Activated T-cell treated with anti-CD3 and anti-CD28 coated beads for 4 hours (primary cell): ENCODE measurements around the gene ADORA1.

Source experiments
- DNase-seq: peaks from one replicate; pipeline ENCODE4 v3.0.0-alpha.2; 2020

The ADORA1 gene

DNA sequence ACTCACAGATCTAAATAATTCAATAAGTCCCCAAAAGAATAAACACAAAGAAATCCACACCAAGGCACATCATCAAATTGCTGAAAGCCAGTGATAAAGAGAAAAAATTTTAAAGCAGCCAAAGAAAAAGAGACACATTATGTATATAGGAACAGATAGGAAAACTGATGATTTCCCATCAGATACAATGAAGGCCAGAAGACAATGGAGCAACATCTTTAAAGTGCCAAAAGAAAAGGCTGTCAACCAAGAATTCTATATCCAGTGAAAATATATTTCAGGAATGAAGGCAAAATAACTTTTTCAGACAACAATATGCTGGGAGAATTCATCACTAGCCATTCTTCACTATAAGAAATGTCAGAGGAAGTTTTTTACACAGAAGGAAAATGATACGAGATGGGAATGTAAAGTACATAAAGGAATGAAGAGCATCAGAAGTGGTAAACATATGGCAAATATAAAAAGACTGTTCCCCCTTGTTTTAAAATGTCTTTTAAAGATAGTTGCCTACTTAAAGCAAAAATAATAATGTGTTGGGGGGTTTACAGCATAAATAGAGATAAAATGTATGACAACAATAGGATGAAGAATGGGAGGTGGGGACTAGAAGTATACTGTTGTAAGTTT, 32.4 kb upstream of the ADORA1 start:
- no peak for DNase-seq

DNA sequence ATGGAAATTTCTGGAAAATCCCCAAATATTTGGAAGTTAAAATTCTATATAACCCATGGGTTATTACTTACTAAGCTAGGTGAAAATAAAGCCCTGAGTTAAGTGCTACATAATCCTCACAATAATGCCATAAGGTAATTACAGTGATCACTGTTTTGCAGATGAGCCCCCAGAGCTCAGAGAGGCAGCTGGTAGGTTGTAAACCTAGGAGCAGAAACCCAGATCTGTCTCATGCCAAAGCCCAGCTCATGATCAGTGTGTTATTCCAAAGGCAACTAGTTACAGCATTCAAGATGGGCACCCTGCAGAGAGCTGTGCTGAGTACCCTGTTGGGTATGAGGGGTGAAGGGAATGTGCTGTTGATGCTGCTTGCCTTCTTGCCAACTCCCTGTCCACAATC, 31.0 kb upstream of the ADORA1 start:
- DNase-seq = no peak

DNA sequence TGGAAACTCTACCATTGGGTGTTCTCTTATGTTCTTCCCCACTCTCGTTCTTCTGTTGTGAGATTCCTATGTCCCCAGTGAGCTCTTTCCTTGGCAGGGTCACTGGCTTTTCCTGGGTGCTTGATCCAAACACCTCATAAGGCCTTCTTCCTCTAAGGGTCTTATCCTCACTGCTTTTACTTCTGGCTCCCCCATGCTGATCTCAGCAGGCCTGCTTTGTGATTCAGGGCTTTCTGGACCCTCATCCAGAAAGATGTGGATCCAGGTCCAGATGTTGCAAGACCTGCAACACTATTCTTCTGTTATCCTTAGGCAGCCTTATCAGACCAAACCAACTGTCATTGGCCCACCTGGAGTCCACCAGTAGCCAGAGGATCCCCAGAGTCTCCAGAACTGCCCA, 30.5 kb upstream of the ADORA1 start:
- DNase-seq = no peak

DNA sequence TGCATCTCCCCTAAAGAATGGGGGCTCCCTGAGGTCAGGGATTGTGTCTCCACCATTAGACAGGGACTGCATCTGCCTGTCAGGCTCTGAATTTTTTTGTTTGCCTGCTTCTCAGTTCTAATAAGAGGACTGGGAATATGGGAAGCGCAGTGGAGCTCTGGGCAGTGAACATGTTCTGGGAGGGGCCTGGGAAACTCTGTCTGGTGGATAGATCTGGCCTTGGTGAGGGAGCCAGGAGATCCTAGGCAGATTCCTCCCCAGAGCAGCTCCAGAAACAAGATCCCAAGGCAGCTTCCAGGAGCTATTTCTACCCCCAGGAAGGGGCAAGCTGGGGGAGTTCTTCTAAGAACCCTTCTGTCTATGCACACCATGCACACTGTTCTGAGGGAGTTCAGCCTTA, 29.1 kb upstream of the ADORA1 start:
- DNase-seq = no peak

DNA sequence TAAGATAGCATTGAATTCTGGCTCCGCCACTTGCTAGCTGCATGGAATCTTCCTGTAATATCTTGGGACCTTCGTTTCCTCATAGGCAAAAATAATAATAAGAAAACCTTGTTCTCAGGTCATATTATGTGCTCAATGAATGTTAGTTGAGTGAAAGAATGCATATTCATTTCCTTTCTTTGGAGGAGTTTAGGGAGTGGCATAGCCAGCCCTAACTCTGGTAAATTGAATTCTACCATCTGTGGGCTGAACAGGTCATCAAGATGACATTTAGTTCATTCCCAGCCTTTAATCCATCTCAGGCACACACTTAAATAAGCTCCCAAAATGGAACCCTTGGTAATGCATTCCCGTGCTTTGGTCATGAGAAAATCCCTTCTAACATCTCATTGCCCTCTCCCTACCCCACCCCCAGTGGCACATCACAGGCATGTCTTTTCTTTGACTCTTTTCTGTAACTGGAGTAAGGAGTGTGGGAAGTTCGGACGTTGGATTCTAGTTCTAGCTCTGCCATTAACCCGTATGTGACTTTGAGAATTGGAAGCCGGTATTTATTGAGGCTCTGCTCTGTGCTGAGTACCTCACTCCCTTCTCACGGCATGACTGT, 28.5 kb upstream of the ADORA1 start:
- DNase-seq = no peak

DNA sequence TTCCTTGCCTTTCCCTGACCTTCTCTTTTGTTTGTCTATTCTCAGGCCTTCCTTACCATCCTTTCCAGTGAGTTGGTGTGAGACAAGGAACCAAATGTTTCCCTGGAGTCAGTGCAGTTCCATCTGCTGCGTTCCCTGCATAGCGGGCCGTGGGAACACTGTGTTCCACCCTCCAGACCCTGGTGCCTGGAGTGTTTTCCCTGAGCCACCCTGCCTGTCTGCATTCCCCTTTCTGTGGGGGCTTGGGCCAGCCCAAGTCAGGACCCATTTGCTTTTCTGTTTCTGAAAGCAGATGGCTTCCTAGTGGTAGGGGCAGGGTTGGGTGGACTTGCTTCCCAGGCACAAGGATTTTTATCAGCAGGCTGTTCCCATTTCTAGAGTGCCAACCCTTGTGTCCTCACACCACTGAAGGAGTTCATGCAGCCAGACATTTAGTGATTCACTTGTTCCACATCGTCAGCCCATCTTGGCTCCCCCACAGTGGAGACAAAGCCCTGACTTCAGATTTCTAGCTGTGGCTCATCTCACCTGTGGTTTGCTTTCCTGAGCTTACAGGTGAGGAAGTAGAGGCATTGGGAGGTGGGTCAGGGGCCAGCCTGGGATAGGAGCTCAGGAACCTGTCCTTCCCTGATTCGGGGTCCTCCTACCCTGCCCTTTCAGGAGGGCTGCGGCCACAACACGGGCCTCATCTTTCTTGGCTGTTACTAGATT, 27.6 kb upstream of the ADORA1 start:
- no peak for DNase-seq

DNA sequence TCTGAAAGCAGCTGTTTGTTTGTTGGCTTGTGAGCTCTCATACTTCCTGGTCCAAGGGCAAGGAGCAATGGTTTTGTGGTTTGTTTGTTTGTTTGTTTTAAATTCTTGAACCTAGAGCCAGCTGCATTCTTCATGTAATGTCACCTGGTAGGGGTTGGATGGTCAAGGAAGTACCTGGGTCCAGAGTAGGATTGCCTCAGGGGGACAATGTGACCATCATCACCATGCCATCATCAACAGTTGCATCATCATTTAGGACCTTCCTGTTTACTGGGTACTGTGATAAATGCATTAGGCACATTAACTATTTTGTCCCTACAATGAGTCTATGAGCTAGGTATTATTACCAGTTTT, 27.0 kb upstream of the ADORA1 start:
- DNase-seq = no peak

DNA sequence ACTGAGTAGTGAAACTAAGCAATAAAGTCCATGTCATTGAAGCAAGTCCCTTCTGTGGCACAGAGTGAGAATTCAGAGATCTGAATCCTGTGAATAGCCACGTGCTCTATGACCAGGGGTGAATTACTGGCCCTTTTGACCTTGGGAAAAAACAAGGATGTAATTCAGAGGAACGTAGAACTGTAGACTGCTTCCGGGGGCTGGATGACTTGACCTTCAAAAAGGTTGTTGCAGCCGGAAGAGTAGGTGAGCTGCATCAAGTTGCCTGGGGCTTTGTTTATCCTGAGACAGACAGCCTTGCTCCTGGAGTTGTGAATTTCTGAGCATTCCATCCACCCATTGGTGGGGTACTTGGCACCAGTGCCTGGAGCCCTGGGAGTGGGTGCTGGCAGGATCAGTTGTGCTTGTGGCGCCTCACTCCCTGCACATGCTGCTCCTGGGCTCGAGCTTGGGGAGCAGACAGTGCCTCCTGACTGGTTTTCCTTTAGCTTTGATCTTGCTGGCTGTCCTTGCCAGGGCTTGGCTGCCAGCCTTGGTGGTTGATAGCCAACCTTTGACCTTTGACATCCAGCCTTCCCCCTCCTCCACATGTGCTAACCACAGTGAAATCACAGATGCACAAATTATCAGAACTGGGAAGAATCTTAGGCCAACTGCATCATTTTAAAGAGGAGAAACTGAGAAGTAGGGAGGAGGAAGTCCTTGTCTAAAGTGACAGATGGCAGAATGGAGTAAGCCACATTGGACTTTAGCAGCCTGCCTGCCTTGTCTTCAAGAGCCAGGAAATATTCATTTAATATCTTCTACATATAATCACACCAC, 25.5 kb upstream of the ADORA1 start:
- DNase-seq = no peak

DNA sequence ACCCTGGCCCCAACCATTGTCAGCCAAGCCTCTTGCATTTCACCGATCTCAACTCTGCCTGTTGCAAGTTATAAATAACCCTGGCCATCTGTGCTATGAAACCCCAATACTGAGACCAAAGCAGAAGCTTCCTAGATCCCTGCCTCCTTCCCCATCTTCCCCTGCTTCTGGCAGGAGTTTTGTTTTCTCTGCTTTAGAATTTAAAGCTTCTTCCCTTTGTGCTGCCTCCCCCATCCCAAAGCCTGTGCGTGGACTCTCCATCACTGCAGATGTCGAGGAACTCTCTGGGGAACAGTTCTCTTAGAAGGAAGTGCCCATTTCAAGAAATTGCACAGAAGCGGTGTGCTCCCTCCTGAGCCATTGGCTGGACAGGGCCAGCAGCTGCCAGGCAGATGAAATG, 24.3 kb upstream of the ADORA1 start:
- no peak for DNase-seq

DNA sequence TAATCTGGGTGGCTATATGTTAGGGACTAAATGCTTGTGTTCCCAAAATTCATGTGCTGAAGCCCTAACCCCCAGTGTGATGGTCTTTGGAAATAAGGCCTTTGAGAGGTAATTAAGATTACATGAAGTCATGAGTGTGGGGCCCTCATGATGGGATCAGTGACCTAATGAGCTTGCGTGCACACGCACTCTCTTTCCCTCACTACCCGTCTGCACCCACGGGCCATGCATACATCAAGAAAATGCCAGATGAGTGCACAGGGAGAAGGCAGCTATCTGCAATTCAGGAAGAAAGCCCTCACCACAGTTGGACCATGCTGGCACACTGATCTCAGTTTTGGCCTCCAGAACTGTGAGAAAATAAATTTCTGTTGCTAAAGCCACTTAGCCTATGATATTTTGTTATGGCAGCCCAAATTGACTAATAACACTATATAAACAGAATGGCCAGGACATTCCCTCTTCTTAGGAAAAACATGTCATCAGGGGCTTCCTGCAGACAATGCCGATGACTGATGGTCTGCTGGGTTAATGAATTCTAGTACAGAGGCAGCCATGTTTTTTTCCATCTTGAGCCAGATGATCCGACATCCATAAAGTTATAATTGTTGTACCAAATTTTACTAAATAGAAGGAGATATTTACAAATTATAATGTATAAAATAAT, 23.6 kb upstream of the ADORA1 start:
- DNase-seq = no peak

DNA sequence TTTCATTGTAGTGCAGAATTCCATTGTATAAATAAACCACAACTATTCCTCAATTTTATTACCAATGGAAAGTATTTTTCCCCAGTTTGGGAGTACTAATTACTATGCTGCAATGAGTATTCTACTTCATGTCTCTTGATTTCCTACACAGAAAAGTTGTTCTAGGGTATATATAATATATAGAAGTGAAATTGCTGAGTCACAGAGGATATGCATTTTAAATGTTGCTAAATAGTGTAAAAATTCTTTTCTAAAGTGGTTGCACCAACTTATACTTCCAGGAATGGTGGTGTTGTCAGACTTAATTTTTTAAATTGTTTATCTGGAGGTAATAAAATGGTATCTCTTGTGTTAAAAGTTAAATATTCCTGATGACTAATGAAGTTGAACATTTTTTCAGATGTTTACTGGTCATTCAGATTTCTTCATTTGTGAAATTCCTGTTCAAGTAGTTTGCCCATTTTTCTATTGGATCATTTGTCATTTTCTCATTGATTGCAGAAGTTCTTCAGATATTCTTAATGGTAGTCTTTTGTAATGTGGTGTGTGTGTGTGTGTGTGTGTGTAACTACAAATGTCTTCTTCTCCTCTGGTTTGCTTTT, 22.6 kb upstream of the ADORA1 start:
- DNase-seq = no peak

DNA sequence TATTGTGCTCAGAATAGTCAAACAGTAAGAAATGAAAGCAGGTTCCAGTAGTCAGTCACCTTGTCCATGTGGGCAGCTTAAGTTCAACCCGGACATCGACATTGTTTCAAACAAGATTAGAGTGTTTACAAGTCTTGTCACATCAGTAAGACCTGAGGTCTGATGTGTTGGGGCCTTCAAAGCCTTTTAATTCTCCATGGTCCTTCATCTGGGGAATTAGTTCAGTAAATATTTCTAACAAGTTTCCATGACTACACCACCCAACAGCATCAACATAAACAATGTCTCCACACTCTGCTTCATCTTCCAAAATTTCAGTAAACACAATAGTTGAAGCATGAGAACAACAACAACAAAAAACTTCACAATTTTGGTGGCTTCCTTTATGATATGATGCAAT, 15.1 kb upstream of the ADORA1 start:
- DNase-seq = no peak

DNA sequence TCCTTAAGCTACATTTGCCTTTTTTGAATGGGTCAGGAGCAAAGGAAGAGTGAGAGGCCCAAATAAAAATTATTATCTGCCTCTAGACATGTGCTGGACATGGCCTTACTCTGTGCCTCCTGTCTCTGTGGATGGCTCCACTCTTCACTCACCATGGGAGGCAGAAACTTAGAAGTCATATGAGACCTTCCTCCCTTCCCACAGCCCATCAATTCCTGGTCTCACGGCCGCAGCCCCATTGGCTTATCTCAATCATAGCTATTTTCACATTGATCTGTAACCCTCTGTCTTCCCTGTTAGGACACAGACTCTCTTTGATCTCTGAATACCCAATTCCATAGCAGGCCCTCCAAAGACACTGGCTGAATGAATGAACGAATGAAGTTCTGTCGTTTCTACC, 14.2 kb upstream of the ADORA1 start:
- no peak for DNase-seq

DNA sequence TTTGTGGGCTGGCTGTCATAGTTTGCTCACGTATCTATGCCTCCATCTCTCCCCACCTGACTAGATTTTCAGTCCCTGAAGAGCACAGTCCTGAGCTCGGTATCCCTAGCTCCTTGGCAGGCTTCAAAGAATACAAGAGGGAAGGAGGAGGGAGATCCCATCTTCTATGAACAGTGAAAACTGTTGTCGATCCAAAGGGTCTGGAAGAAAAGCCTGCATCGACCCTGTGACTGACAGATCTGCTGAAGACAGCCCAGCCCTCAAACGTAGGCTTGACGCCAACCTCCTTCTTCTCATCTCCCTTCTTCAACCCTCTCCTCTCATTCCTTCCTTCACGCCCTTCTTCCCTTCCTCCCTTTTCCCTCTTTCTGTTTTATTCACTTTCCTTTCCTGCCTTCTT, 13.3 kb upstream of the ADORA1 start:
- no peak for DNase-seq

DNA sequence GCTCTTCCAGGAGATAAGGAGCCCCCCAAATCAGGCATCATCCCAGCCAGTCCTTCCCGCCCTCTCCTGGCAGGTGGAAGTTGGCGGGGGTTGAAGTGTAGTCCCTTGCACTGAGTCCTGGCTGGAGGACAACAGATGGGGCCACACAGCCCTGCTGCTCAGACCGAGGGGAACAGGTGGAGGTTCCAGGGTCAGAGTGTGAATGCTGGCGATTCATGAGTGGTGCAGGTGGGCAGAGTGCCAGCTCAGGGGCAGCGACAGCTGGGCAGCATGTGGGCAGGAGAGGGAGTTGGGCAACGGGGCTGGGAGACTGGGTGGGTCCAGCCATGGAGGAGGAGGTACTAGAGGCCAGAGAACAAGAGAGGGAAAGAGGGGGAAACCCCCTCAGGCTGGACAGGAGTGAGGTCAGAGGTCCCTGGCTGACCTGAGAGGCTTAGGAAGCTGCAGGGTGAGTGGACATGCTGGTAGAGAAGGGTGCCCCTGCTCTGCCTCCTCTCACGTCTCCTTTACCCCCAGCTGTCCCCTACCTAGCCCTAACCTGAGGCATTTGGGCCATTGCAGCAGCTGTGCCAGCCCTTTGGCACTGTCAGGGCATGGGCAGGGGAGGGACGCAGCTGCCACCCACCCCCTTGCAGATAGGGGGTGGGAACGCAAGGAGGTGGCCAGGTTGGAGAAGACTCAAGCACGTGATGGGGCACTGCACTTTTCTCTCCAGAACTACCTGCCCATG, 11.3 kb upstream of the ADORA1 start:
- DNase-seq = no peak

DNA sequence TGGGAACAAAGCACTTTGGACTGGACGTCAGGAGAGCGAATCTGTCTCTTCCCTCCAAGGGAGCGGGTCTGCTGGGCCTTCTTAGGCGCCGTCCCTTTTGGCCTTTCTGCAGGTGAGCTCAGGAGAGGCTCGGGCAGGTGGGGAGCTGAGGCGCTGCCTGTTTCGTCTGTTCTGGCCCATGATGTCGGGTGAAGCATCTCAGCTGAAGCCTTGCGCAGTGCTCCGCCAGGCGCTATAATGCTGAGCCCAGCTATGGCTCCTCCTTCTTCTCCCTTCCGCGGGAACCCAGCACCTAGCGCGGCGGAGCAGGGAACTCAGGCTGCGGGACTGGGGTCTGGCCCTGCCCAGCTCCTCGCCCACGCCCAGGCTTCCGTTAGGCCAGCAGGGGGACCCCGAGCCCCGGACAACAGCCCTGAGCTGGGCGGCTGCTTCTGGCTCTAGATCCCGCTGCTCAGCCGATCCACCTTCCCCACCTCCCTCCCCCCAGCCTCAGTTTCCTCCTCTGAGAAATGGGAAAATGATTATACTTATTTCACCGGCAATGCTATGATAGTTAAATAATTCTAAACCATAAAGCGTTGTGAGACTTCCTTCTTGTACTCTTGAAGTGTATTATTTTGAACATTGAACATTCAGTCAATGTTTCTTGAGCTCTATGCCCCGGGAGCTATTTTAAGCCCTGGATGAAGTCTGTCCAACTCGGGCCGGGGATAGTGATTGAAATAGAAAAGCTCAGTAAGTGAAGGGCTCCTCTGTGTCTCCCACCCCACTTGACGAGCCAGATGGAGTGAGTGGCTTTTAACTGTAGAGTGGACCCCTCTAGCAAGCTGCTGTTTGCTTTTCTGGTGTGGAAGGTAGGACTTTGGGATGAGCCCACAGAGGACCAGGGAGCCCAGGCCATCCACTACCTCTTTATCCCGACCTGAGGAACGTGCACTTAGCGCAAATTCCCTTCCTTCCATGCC, 9.6 kb upstream of the ADORA1 start:
- no peak for DNase-seq

DNA sequence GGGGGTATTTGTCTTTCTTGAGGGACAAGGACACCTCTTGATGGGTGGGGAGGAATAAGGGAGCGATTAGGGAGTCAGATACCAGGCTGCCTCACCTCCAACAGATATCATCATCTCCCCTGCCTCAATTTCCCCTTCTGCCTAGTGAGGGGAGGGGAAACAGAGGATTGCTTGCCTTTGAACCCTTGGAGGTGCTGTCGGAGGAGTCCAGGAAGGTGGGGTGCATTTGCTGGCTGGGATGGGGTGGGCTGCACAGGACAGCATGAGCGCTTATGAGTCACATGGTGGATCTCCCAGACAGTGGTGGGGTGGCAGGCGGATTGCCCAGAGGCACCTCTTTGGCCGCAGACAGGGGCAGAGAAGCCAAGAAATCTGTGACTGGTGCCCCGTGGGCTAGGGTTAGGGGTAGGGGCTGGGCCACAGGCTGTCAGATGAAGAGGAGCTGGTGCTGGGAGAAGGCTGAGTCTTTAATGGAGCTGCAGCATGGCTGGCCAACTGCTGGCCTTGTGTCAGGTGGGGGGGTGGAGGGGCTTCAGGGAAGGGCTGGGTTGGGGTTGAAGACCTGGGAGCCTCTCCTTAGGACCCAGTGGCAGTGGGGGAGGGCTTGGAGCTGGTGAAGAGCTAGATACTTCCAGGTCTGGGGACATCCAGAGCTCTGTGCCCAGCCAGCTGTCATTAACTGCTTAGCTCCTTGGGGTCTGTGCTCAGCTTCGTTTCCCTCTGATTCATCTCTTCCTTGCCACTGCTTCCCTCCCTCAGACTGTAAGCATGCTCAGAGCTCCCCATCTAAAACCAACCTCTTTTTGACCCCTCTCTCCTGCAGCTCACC, 7.0 kb upstream of the ADORA1 start:
- no peak for DNase-seq

DNA sequence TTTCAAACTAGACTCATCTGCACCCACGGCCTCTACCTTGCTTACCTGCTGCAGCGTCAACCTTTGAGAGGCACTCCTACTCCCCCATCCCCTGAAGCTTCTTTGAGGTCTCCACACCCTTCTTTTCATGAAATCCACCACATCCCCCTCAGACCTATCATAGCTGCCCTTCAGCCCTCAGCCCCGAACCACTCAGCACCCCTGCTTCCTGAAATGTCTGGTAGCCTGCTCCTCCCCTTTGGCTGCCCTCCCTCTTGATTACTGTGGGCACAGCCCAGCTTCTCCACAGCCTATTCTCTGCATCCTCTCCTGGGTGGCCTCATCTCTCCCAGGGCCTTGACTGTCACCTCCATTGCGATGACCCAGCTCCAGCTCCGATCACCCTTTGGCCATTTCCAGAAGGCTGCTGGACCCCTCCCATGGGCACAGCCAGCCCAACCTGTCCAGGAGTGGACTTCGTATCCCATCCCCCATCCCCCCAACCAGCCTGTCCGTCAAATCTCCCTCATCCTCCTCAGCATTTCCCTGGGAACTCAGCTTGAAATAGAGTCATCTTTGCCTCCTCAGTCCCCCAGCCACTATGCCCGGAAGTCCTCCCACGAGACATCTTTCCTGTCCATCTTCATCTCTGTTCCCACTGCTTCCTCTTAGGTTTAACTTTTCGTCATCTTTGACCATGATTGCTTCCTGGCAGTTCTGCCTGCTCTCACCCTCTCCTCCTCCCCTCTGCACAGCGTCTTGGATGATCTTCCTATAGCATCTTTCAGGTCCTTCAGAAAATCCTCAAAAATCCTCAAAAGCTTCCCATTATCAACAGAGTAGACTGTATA, 6.1 kb upstream of the ADORA1 start:
- DNase-seq = no peak

DNA sequence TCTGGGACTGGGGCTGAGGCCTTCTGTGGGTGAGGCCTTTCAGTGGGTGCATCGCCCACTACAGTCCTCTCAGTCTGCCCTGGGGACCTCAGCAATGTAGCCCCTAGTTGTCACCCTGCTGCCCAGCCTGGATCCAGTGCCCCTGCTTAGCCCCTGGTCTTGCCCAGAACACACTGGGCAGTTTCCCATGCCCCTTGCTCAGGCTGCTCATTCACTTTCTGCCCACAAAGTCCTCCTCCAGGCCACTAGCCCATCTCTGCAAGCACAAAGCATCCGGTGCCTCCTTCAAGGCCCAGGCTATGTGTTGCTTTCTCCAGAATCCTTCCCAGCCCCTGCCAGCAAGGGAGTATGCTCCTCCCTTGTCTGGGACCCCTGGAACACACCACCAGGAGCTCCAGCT, 5.4 kb upstream of the ADORA1 start:
- no peak for DNase-seq
